Parathyroid adenoma (tissue), 2 donors: ENCODE results near the gene IRF2BPL.

Experiments used
- H2AFZ ChIP-seq: fragments of 300-600 bp; sonication (generic); one replicate; pipeline ENCODE4 v1.7.0; 2017; ENCODE audit warnings: antibody characterized with exemption, mild to moderate bottlenecking
- H3K27ac ChIP-seq: fragments of 300-600 bp; sonication (generic); one replicate; pipeline ENCODE4 v1.7.0; 2017
- H3K27me3 ChIP-seq: fragments of 300-600 bp; sonication (generic); one replicate; pipeline ENCODE4 v1.7.0; 2017; ENCODE audit warnings: low read length; ENCODE audit not compliant: control insufficient read depth, insufficient read depth
- H3K36me3 ChIP-seq: fragments of 300-600 bp; sonication (generic); one replicate; pipeline ENCODE4 v1.7.0; 2017; ENCODE audit warnings: low read length; ENCODE audit not compliant: control insufficient read depth, insufficient read depth
- H3K4me1 ChIP-seq: fragments of 300-600 bp; sonication (generic); one replicate; pipeline ENCODE4 v1.7.0; 2017; ENCODE audit warnings: control low read depth
- H3K4me2 ChIP-seq: fragments of 300-600 bp; sonication (generic); one replicate; pipeline ENCODE4 v1.7.0; 2017; ENCODE audit warnings: low read length
- H3K4me3 ChIP-seq: fragments of 300-600 bp; sonication (generic); one replicate; pipeline ENCODE4 v1.7.0; 2017; ENCODE audit warnings: low read depth, low read length
- H3K79me2 ChIP-seq: fragments of 300-600 bp; sonication (generic); one replicate; pipeline ENCODE4 v1.7.0; 2017; ENCODE audit warnings: control low read depth
- H3K9ac ChIP-seq: fragments of 300-600 bp; sonication (generic); one replicate; pipeline ENCODE4 v1.7.0; 2017; ENCODE audit warnings: mild to moderate bottlenecking
- H3K9me3 ChIP-seq: fragments of 300-600 bp; sonication (generic); one replicate; pipeline ENCODE4 v1.7.0; 2017; ENCODE audit warnings: low read length; ENCODE audit not compliant: control insufficient read depth
- CTCF ChIP-seq: fragments of 300-600 bp; sonication (generic); IDR thresholded peaks from one replicate; pipeline ENCODE4 v1.7.0; 2017; ENCODE audit warnings: antibody characterized with exemption, mild to moderate bottlenecking
- donor health status: primary hyperparathyroidism.

IRF2BPL gene

DNA sequence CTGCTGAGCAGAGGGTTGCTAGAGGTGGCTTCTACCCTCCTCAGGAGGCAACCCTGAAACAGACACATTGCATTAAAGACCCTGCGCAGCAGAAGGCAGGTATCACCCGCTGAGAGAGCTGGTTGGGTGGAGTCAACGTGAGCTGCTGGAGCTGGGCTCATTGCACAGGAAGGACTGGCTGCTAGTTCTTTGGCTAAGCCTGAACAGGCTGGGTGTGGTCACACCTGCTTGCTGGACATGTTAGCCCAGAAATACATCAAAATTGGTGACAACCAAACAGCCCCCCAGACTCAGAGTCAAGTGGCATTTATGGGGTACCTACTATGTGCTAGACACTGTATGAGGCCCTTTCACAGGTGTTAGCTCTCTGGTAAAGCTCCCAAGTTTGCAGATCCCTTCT, 33.8 kb upstream of the IRF2BPL start:
- Histone ChIP-seq H3K9me3 (no peaks in the 10 kb centered on the region), H3K9ac (no peak overlapping the region), H2AFZ (no peak overlapping the region), H3K4me1 (no peaks in the 10 kb centered on the region), H3K4me2 (no peak overlapping the region), H3K79me2 (no peaks in the 10 kb centered on the region), H3K36me3 (no peaks in the 10 kb centered on the region), H3K27ac (no peak overlapping the region), H3K4me3 (no peak overlapping the region), H3K27me3 (no peaks in the 10 kb centered on the region)
- no peak for TF ChIP-seq CTCF

DNA sequence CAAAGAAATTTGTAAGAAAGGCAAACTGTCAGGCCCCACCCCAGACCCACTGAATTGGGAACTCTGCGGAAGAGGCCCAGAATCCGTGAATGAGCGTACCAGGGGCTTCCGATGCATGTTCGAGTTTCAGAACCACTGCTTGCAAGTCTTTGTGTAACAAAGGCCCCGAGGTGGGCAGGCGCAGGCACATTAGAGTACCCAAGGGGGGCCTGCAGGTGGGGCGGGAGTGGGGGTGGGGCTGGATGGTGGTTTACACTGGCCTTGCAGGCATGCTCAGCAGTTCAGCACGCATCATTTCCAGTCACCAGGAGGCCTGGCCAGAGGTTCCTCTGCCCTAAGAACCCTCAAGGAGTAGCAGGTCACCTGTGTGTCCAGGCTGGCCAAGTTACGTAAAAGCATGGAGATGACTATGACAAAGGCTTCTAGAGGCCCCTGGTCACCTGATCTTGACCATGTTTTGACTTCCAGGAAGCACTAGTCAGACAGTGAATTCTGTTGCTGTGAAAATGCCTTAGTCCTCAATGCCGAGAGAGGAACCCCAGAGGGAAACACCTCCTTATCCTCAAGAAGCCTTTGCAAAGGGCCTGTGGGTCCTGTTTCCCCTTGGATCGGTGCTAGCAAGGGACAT, 33.2 kb upstream of the IRF2BPL start:
- H3K9ac ChIP-seq = no peak overlapping the region
- H3K4me2 ChIP-seq = no peak overlapping the region
- H3K4me3 ChIP-seq = no peak overlapping the region
- no peak overlapping the region for H2AFZ ChIP-seq
- no peaks in the 10 kb centered on the region for H3K9me3 ChIP-seq
- no peak for TF ChIP-seq CTCF
- H3K4me1 ChIP-seq = no peaks in the 10 kb centered on the region
- H3K36me3 ChIP-seq = no peaks in the 10 kb centered on the region
- no peaks in the 10 kb centered on the region for H3K79me2 ChIP-seq
- no peaks in the 10 kb centered on the region for H3K27me3 ChIP-seq
- H3K27ac ChIP-seq = no peak overlapping the region

DNA sequence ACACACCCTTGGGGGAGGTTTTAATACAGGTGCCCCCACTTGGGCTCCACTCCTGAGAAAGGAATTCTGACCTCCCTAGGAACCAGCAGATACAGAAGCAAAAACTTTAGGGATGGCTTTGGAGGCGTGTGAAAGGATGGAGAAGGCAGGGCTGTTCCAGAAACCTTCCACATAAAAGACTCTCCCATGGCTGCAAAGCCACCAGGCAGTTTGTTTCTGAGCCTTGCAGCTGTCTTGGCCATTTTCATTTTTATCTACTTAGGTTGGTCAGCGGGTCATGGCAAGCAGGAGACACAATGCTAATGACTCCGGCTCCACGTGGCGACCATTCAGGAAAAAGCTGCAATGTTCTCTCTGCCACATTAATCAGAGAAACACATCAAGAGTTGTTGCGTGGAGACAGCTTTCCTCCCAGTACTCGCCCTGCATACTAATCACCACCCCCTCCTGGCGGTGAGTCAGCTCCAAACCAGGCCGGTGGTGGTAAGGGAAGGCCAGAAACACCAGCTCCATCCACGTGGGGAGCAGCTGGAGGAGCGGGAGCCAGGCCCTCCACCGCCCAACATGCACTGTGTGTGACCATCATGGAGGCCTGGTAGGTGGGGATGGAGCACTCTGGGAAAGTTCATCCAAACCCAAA, 30.9 kb upstream of the IRF2BPL start:
- Histone ChIP-seq H3K9ac (no peak overlapping the region), H3K9me3 (no peaks in the 10 kb centered on the region), H3K4me2 (no peak overlapping the region), H3K4me3 (no peak overlapping the region), H3K27me3 (no peaks in the 10 kb centered on the region), H3K79me2 (no peaks in the 10 kb centered on the region), H3K4me1 (no peaks in the 10 kb centered on the region), H3K36me3 (no peaks in the 10 kb centered on the region), H2AFZ (peak overlapping the region; percentile 8), H3K27ac (no peak overlapping the region)
- no peak for TF ChIP-seq CTCF

GRCh38 chr14:77058785-77059184, 30.3 kb upstream of the IRF2BPL start:
- no peaks in the 10 kb centered on the region for H3K79me2 ChIP-seq
- no peak overlapping the region for H3K4me3 ChIP-seq
- H3K27me3 ChIP-seq = no peaks in the 10 kb centered on the region
- H3K27ac ChIP-seq = no peak overlapping the region
- H2AFZ ChIP-seq = no peak overlapping the region
- H3K4me2 ChIP-seq = no peak overlapping the region
- TF ChIP-seq CTCF = no peak
- no peaks in the 10 kb centered on the region for H3K4me1 ChIP-seq
- H3K36me3 ChIP-seq = no peaks in the 10 kb centered on the region
- H3K9ac ChIP-seq = no peak overlapping the region
- no peaks in the 10 kb centered on the region for H3K9me3 ChIP-seq

- H3K4me1 ChIP-seq = no peaks in the 10 kb centered on the region
- no peak for TF ChIP-seq CTCF
- no peak overlapping the region for H3K4me3 ChIP-seq
- no peaks in the 10 kb centered on the region for H3K27me3 ChIP-seq
- no peak overlapping the region for H2AFZ ChIP-seq
- H3K4me2 ChIP-seq = no peak overlapping the region
- H3K36me3 ChIP-seq = no peaks in the 10 kb centered on the region
- no peaks in the 10 kb centered on the region for H3K79me2 ChIP-seq
- H3K9me3 ChIP-seq = no peaks in the 10 kb centered on the region
- H3K9ac ChIP-seq = no peak overlapping the region
- H3K27ac ChIP-seq = no peak overlapping the region
Observed at GRCh38 chr14:77058117-77058516, 29.6 kb upstream of the IRF2BPL start.
